GM18505 (cell line): ENCODE measurements around the gene TMEM187.

Experiments
- ATAC-seq: cut with Tn5 transposase; IDR thresholded peaks from one replicate; pipeline ENCODE4 v1.9.1; 2021; ENCODE audit not compliant: unreplicated experiment
- POLR2A ChIP-seq: IDR thresholded peaks from 4 replicates; pipeline ENCODE4 v1.6.1; 2011; ENCODE audit warnings: borderline replicate concordance; ENCODE audit not compliant: insufficient read depth, insufficient read length; ENCODE audit errors: extremely low read depth

Gene TMEM187

DNA sequence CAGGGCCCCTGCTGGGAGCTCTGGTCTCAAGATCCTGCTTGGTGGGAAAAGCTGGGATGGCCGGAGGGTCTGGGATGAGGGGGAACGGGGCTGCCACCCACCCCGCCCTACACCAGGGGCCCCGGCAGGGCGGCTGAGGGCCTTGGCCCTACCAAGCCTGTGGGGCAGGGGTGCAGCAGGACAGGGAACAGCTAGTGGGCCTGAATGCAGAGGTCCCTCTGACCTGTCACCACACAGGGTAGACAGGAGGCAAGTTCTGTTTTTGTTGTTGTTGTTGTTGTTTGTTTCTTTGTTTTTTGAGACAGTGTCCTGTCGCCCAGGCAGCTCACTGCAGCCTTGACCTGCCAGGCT, 27.8 kb upstream of the TMEM187 start:
- TF ChIP-seq POLR2A, result no peak
- no peak for ATAC-seq

DNA sequence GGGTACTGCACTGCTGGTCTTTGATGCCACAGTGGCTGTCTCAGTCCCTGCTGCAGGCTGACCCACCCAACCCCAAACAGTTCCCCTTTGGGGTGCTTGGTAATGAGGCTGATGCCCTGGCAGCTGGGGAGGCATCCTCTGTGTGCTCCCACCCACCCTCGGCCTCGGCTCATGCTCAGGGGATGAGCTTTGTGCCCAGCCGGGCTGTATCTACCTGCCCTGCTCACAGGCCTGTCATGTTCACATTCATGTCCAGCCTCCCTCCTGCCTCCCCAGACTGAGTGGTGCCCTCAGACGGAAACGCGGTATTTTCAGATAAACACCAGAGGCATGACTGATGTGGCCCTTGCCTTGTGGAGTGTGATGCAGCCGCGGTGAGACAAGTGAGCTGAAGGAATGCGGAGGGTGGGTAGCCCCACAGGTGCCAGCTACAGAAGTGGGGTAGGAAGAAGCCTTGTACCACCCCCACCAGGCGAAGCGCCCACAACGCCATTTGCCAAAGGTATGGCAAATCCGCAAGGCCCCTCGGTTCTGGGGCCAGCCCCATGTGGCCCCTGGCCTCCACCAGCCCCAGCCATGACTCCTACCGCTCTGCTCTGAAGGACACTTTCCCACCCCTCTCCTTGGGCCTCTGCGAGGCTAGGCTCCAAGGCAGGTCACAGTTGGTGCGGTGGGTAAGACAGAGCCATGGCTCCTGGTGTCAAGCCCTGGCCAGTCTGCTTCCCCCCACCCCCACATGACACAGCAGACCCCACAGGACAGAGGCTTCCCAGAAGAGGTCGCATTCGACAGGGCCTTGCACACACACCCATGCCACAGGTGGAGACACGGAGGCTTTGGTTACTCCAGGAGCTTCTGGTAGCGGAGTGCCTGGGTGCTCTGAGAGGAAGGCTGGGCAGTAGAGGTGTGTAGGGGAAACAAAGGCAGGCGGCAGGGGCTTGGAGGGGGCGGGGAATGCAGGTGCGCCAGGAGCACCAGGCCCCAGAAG, 26.3 kb upstream of the TMEM187 start:
- ATAC-seq, result no peak
- TF ChIP-seq POLR2A, result no peak

GRCh38 chrX:153947009-153947769, 25.4 kb upstream of the TMEM187 start:
- peak; percentile 66 for ATAC-seq
- no peak for TF ChIP-seq POLR2A

GRCh38 chrX:153948002-153948466, 24.5 kb upstream of the TMEM187 start:
- no peak for ATAC-seq
- TF ChIP-seq POLR2A, result no peak

DNA sequence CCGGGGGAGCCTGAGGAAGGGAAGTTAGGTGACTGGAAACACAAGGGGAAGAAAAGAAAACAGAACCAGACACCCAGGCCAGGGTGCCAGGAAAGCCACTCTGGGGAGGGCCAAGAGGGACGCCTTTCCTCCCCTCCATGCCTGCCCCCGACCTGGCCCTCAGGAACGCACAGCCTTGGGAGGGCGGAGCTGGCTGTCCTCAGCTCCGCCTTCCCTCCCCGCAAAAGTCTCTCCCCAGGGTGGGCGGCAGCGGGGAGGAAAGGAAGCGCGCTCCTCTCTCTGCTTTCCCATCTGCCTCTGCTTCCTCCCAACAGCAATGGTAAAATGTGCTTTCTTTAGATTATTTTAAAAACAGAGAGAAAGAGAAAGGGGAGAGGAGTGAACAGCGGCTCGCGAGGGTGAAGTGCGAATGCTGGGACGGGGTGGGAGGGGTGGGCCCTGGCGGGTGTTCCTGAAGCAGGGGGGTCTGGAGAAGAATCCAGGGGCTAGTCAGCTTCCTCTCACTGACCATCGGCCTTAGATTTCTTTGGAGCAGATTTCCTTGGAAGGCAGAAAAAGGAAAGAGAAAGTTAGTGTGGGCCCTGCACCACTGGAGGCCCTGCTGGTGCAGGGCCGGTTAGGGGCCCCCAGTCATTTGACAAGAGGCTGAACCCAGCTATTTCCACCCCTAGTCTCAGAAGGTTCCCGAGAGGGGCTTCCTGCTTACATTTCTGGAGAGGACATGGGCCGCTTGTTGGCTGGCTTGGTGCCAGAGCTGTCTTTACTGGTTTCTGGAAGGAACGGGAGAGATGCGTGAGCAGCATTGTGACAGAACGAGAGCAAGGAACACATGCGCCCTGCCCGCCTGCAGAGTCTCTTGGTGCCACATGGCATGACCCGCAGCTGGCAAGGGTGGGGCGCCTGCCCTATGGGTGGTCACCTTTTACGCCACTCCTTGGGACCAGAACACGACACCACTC, 23.4 kb upstream of the TMEM187 start:
- ATAC-seq, result no peak
- TF ChIP-seq POLR2A, result no peak

DNA sequence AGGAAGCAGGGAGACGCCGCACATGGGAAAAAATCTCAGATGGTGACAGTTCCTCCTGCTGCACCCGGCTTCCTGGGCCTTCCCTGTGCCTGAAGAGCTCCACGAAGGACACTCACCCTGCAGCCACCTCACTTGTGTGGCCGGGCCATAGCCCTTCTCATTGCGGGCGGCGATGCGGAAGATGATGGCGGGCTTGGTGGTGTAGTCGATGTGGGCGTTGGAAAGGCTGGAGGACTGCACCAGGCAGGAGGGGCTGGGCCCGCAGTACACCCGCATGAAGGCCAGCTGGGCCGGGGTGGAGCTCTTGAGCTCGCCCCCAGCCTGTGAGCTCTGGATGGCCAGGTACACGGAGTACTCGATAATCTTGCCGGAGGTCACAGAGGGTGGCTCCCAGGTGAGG, 22.4 kb upstream of the TMEM187 start:
- no peak for TF ChIP-seq POLR2A
- ATAC-seq, result no peak

DNA sequence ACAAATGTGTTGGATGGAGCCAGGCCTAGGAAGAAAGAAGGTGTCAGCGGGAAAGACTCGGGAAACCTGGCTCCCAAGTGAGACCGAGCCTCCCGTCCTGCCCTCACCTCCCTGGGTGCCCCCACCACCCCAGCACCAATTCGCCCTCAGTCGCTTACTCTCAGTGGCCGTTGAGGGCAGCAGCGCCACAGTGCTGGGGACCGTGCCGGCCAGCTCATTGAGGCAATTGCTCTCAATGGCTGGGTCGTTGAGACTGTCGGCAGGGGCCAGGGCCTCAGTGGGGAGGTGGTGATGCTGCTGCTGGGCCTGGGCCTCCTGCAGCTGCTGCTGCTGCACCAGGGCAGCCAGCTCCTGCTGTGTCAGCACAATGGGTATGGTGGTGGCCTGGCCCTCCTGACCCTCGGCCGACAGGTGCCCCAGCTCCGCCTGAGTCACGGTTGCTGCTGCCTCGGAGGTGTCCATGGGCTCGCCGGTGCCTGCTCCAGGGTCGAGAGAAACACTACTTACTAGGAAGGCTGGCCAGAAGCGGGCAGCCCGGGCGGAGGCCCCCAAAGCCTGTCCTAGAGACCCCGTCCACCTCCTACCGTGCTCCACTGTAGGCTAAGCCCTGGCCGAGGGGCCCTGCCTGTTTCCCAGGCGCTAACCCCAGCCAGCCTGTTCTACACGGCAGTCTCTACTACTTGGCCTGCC, 20.7 kb upstream of the TMEM187 start:
- no peak for ATAC-seq
- no peak for TF ChIP-seq POLR2A

GRCh38 chrX:153952373-153953026, 20.1 kb upstream of the TMEM187 start:
- no peak for TF ChIP-seq POLR2A
- no peak for ATAC-seq

DNA sequence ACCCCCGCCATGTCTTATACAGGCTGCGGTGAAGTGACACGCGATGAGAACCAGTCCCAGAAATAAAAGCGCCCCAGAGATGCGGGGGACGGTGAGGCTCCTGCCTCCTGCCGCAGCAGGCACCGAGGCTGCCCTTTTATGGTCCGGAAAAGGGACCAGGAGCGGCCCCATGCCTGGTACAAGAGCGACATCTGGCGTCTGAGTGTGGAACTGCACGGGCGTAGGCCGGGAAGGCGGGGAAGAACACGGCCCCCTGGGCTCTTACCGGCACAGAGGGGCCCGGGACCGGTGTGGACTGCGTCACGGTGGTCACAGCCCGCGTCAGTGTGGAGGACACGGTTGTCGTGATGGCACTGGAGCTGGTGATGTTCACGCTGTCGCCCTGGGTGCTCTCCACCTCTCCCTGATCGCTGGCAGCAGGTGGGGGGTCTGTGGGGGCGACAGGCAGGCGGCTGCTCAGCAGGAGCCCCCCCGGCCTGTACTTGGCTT, 19.2 kb upstream of the TMEM187 start:
- peak; percentile 50 for ATAC-seq
- TF ChIP-seq POLR2A, result peak; percentile 19

DNA sequence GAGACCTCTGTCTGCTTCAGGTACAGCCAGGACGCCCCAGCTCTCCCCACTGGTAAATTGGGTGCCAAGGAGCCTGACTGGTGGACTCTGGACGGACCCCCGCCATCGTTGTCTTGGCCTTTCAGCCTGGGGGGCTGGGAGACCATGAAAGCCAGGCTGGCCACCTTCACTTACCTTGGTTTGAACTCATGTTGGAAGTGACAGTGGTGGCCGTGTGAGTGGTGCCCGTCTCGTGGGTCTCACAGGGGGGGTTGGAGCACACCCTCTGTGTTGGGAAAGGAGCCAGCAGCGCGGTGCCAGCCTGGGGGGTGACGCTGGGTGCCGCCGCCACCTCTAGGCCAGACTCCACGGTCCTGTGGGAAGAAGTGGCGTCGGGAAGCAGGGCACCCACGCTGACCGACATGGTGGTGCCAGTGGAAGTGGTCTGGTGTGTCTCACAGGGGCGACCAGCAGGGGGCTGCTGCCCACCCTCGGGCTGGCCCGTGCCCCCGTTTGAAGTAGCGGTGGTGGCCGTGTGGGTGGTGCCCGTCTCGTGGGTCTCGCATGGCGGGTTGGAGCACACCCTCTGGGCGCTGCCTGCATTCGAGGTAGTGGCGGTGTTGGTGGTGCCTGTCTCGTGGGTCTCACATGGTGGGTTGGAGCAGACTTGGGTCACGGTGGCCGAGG, 18.5 kb upstream of the TMEM187 start:
- no peak for TF ChIP-seq POLR2A
- no peak for ATAC-seq

- TF ChIP-seq POLR2A, result no peak
- ATAC-seq, result no peak
Measured at GRCh38 chrX:153954558-153955227, 17.9 kb upstream of the TMEM187 start.

GRCh38 chrX:153955228-153955732, 17.3 kb upstream of the TMEM187 start:
- no peak for TF ChIP-seq POLR2A
- no peak for ATAC-seq
